ENCODE results near the gene MYCN. TPM values are rescaled to one million over a fixed set of nuclear protein-coding genes. Genes with fewer than 3 reads are reported as not detected.

MYCN gene
- polyA plus RNA-seq, 1 donor (not counting 4 experiments of a cell fraction or from before 2014, with no cell fraction given) = not detected

- H3K36me3 ChIP-seq (ENCODE audit: control insufficient read depth in 2 of 2, extremely low read depth in 1 of 2, insufficient read depth in 2 of 2, low read length in 2 of 2) = no peaks in the 10 kb centered on the region
- DNase-seq (ENCODE audit: low read depth, low spot score) (no peak), FAIRE-seq (no peak)
- no peaks in the 10 kb centered on the region for H4K20me1 ChIP-seq (ENCODE audit: control insufficient read depth, extremely low read depth, insufficient read depth, low read length)
- no peak overlapping the region for H3K27ac ChIP-seq (ENCODE audit: control insufficient read depth, insufficient read depth, low read length)
- H3K79me2 ChIP-seq (ENCODE audit: control insufficient read depth, insufficient read depth, low read length) = no peaks in the 10 kb centered on the region
- H3K9me3 ChIP-seq (ENCODE audit: control insufficient read depth, low read depth, low read length) = no peaks in the 10 kb centered on the region
- no peak overlapping the region for H3K4me2 ChIP-seq (ENCODE audit: control insufficient read depth, extremely low read depth, insufficient read depth, low read depth, low read length)
- no peaks in the 10 kb centered on the region for H3K4me1 ChIP-seq (ENCODE audit: control insufficient read depth, extremely low read depth, insufficient read depth, low read length)
- H3K9ac ChIP-seq (ENCODE audit: control insufficient read depth, extremely low read depth, insufficient read depth, low read length) = no peak overlapping the region
- no peak overlapping the region for H3K4me3 ChIP-seq (ENCODE audit: control insufficient read depth in 2 of 3, extremely low read depth in 1 of 3, insufficient read depth in 2 of 3, low read depth in 1 of 3, low read length in 3 of 3)
- H3K9me1 ChIP-seq (ENCODE audit: control insufficient read depth, extremely low read depth, insufficient read depth, low read length) = no peaks in the 10 kb centered on the region
- no peak overlapping the region for H2AFZ ChIP-seq (ENCODE audit: control insufficient read depth, low read length)
- TF ChIP-seq CTCF (optimal IDR thresholded peaks at IDR 0.05 in 1 of 3, IDR thresholded peaks at IDR 0.05 in 1 of 3, conservative IDR thresholded peaks at IDR 0.05 in 1 of 3; ENCODE audit: extremely low read depth in 1 of 3, insufficient read depth in 2 of 3, low read length in 3 of 3) (no peak), EZH2 (IDR thresholded peaks at IDR 0.05; ENCODE audit: low read length) (no peak)
- dilution Hi-C loops (cut with MboI; ENCODE audit: extremely low pct_ligation_motif_present, low sequenced_read_pairs) = no loop called here
- peaks cover 4% of the 10 kb centered on the region for H3K27me3 ChIP-seq (ENCODE audit: control insufficient read depth, extremely low read depth, insufficient read depth, low read length)
Measured at GRCh38 chr2:15920696-15921095, 19.7 kb upstream of the MYCN start.

GRCh38 chr2:15923597-15923996 lies 16.8 kb upstream of the MYCN start:
- no peaks in the 10 kb centered on the region for H3K36me3 ChIP-seq (ENCODE audit: control insufficient read depth in 2 of 2, extremely low read depth in 1 of 2, insufficient read depth in 2 of 2, low read length in 2 of 2)
- H3K9ac ChIP-seq (ENCODE audit: control insufficient read depth, extremely low read depth, insufficient read depth, low read length) = no peak overlapping the region
- no peaks in the 10 kb centered on the region for H3K9me1 ChIP-seq (ENCODE audit: control insufficient read depth, extremely low read depth, insufficient read depth, low read length)
- H3K79me2 ChIP-seq (ENCODE audit: control insufficient read depth, insufficient read depth, low read length) = no peaks in the 10 kb centered on the region
- no peak for DNase-seq (ENCODE audit: low read depth, low spot score)
- no peak overlapping the region for H3K4me2 ChIP-seq (ENCODE audit: control insufficient read depth, extremely low read depth, insufficient read depth, low read depth, low read length)
- peaks cover 4% of the 10 kb centered on the region for H3K27me3 ChIP-seq (ENCODE audit: control insufficient read depth, extremely low read depth, insufficient read depth, low read length)
- dilution Hi-C loops (cut with MboI; ENCODE audit: extremely low pct_ligation_motif_present, low sequenced_read_pairs) = no loop called here
- no peak overlapping the region for H3K4me3 ChIP-seq (ENCODE audit: control insufficient read depth in 2 of 3, extremely low read depth in 1 of 3, insufficient read depth in 2 of 3, low read depth in 1 of 3, low read length in 3 of 3)
- TF ChIP-seq CTCF (optimal IDR thresholded peaks at IDR 0.05 in 1 of 3, IDR thresholded peaks at IDR 0.05 in 1 of 3, conservative IDR thresholded peaks at IDR 0.05 in 1 of 3; ENCODE audit: extremely low read depth in 1 of 3, insufficient read depth in 2 of 3, low read length in 3 of 3) (no peak), EZH2 (IDR thresholded peaks at IDR 0.05; ENCODE audit: low read length) (no peak)
- H3K9me3 ChIP-seq (ENCODE audit: control insufficient read depth, low read depth, low read length) = no peaks in the 10 kb centered on the region
- no peak overlapping the region for H3K27ac ChIP-seq (ENCODE audit: control insufficient read depth, insufficient read depth, low read length)
- FAIRE-seq = no peak
- H3K4me1 ChIP-seq (ENCODE audit: control insufficient read depth, extremely low read depth, insufficient read depth, low read length) = no peaks in the 10 kb centered on the region
- H4K20me1 ChIP-seq (ENCODE audit: control insufficient read depth, extremely low read depth, insufficient read depth, low read length) = no peaks in the 10 kb centered on the region
- H2AFZ ChIP-seq (ENCODE audit: control insufficient read depth, low read length) = no peak overlapping the region

All from keratinocyte (primary cell).